Measurements from ENCODE around the gene PTPRN2. TPM values are rescaled to one million over a fixed set of nuclear protein-coding genes. Genes with fewer than 3 reads are reported as not detected.

Gene PTPRN2
- polyA plus RNA-seq, 2 donors: 0.37 to 0.40 TPM

- WGBS, 2 donors: 74 to 78% methylated on average over 28 of the region's 28 CpGs
- Histone ChIP-seq H3K9me3 (ENCODE audit: control insufficient read depth in 2 of 2, insufficient read depth in 1 of 2, low read depth in 1 of 2, low read length in 1 of 2) (peaks cover 2 to 4% of the 10 kb centered on the region in 2 donors), H3K4me1 (ENCODE audit: control insufficient read depth in 2 of 2, insufficient read depth in 2 of 2, low read length in 1 of 2) (no peaks in the 10 kb centered on the region)
These were observed 772.5 kb downstream of the PTPRN2 start for GRCh38 chr7:157814931-157815705.

GRCh38 chr7:157813741-157814661 is 773.6 kb downstream of the PTPRN2 start:
- H3K27ac ChIP-seq (ENCODE audit: low read depth in 2 of 2, low read length in 1 of 2): no peak overlapping the region
- H3K36me3 ChIP-seq (ENCODE audit: control insufficient read depth in 2 of 2, insufficient read depth in 2 of 2, low read length in 1 of 2): no peaks in the 10 kb centered on the region
- no peaks in the 10 kb centered on the region for H3K27me3 ChIP-seq (ENCODE audit: control insufficient read depth in 1 of 2, insufficient read depth in 2 of 2, low read length in 2 of 2)
- 85 to 90% methylated on average over 46 of the region's 46 CpGs for WGBS, 2 donors
- H3K4me1 ChIP-seq (ENCODE audit: control insufficient read depth in 2 of 2, insufficient read depth in 2 of 2, low read length in 1 of 2): no peaks in the 10 kb centered on the region
- peaks cover 0 to 2% of the 10 kb centered on the region in 2 donors for H3K9me3 ChIP-seq (ENCODE audit: control insufficient read depth in 2 of 2, insufficient read depth in 1 of 2, low read depth in 1 of 2, low read length in 1 of 2)
- no peak overlapping the region for H3K4me3 ChIP-seq (ENCODE audit: low read depth in 1 of 2, low read length in 2 of 2)

More at GRCh38 chr7:157814931-157815705, 772.5 kb downstream of the PTPRN2 start:
- Histone ChIP-seq H3K4me3 (ENCODE audit: low read depth in 1 of 2, low read length in 2 of 2) (no peak overlapping the region), H3K27me3 (ENCODE audit: control insufficient read depth in 1 of 2, insufficient read depth in 2 of 2, low read length in 2 of 2) (no peaks in the 10 kb centered on the region), H3K36me3 (ENCODE audit: control insufficient read depth in 2 of 2, insufficient read depth in 2 of 2, low read length in 1 of 2) (no peaks in the 10 kb centered on the region), H3K27ac (ENCODE audit: low read depth in 2 of 2, low read length in 1 of 2) (no peak overlapping the region)

- Histone ChIP-seq H3K9me3 (ENCODE audit: control insufficient read depth in 2 of 2, insufficient read depth in 1 of 2, low read depth in 1 of 2, low read length in 1 of 2) (peaks cover 0 to 2% of the 10 kb centered on the region in 2 donors), H3K27me3 (ENCODE audit: control insufficient read depth in 1 of 2, insufficient read depth in 2 of 2, low read length in 2 of 2) (no peaks in the 10 kb centered on the region), H3K4me3 (ENCODE audit: low read depth in 1 of 2, low read length in 2 of 2) (no peak overlapping the region), H3K27ac (ENCODE audit: low read depth in 2 of 2, low read length in 1 of 2) (no peak overlapping the region), H3K36me3 (ENCODE audit: control insufficient read depth in 2 of 2, insufficient read depth in 2 of 2, low read length in 1 of 2) (no peaks in the 10 kb centered on the region), H3K4me1 (ENCODE audit: control insufficient read depth in 2 of 2, insufficient read depth in 2 of 2, low read length in 1 of 2) (no peaks in the 10 kb centered on the region)
- 93 to 94% methylated on average over 17 of the region's 17 CpGs for WGBS, 2 donors
These were observed 774.6 kb downstream of the PTPRN2 start for GRCh38 chr7:157813053-157813452.

GRCh38 chr7:157811946-157812345 is 775.7 kb downstream of the PTPRN2 start:
- no peak overlapping the region for H3K27ac ChIP-seq (ENCODE audit: low read depth in 2 of 2, low read length in 1 of 2)
- WGBS, 2 donors: 88 to 93% methylated on average over 16 of the region's 16 CpGs

GRCh38 chr7:157809863-157810851 is 777.5 kb downstream of the PTPRN2 start:
- Histone ChIP-seq H3K36me3 (ENCODE audit: control insufficient read depth in 2 of 2, insufficient read depth in 2 of 2, low read length in 1 of 2) (no peaks in the 10 kb centered on the region), H3K4me1 (ENCODE audit: control insufficient read depth in 2 of 2, insufficient read depth in 2 of 2, low read length in 1 of 2) (no peaks in the 10 kb centered on the region), H3K4me3 (ENCODE audit: low read depth in 1 of 2, low read length in 2 of 2) (no peak overlapping the region), H3K9me3 (ENCODE audit: control insufficient read depth in 2 of 2, insufficient read depth in 1 of 2, low read depth in 1 of 2, low read length in 1 of 2) (peaks cover 0 to 2% of the 10 kb centered on the region in 2 donors), H3K27me3 (ENCODE audit: control insufficient read depth in 1 of 2, insufficient read depth in 2 of 2, low read length in 2 of 2) (no peaks in the 10 kb centered on the region), H3K27ac (ENCODE audit: low read depth in 2 of 2, low read length in 1 of 2) (no peak overlapping the region)
- 94 to 96% methylated on average over 43 to 55 of the region's 55 CpGs for WGBS, 2 donors

More at GRCh38 chr7:157811946-157812345, 775.7 kb downstream of the PTPRN2 start:
- no peaks in the 10 kb centered on the region for H3K27me3 ChIP-seq (ENCODE audit: control insufficient read depth in 1 of 2, insufficient read depth in 2 of 2, low read length in 2 of 2)
- no peaks in the 10 kb centered on the region for H3K36me3 ChIP-seq (ENCODE audit: control insufficient read depth in 2 of 2, insufficient read depth in 2 of 2, low read length in 1 of 2)
- no peak overlapping the region for H3K4me3 ChIP-seq (ENCODE audit: low read depth in 1 of 2, low read length in 2 of 2)
- no peaks in the 10 kb centered on the region for H3K4me1 ChIP-seq (ENCODE audit: control insufficient read depth in 2 of 2, insufficient read depth in 2 of 2, low read length in 1 of 2)
- peaks cover 0 to 2% of the 10 kb centered on the region in 2 donors for H3K9me3 ChIP-seq (ENCODE audit: control insufficient read depth in 2 of 2, insufficient read depth in 1 of 2, low read depth in 1 of 2, low read length in 1 of 2)

- H3K9me3 ChIP-seq (ENCODE audit: control insufficient read depth in 2 of 2, insufficient read depth in 1 of 2, low read depth in 1 of 2, low read length in 1 of 2): no peaks in the 10 kb centered on the region
- no peak overlapping the region for H3K27ac ChIP-seq (ENCODE audit: low read depth in 2 of 2, low read length in 1 of 2)
- WGBS, 2 donors: 94 to 95% methylated on average over 35 of the region's 35 CpGs
- no peak overlapping the region for H3K4me3 ChIP-seq (ENCODE audit: low read depth in 1 of 2, low read length in 2 of 2)
- H3K4me1 ChIP-seq (ENCODE audit: control insufficient read depth in 2 of 2, insufficient read depth in 2 of 2, low read length in 1 of 2): no peaks in the 10 kb centered on the region
- no peaks in the 10 kb centered on the region for H3K27me3 ChIP-seq (ENCODE audit: control insufficient read depth in 1 of 2, insufficient read depth in 2 of 2, low read length in 2 of 2)
- H3K36me3 ChIP-seq (ENCODE audit: control insufficient read depth in 2 of 2, insufficient read depth in 2 of 2, low read length in 1 of 2): no peaks in the 10 kb centered on the region
These were observed 778.3 kb downstream of the PTPRN2 start for GRCh38 chr7:157809154-157809862.

GRCh38 chr7:157808042-157808441 is 779.6 kb downstream of the PTPRN2 start:
- Histone ChIP-seq H3K27ac (ENCODE audit: low read depth in 2 of 2, low read length in 1 of 2) (no peak overlapping the region), H3K9me3 (ENCODE audit: control insufficient read depth in 2 of 2, insufficient read depth in 1 of 2, low read depth in 1 of 2, low read length in 1 of 2) (no peaks in the 10 kb centered on the region), H3K4me1 (ENCODE audit: control insufficient read depth in 2 of 2, insufficient read depth in 2 of 2, low read length in 1 of 2) (no peaks in the 10 kb centered on the region), H3K27me3 (ENCODE audit: control insufficient read depth in 1 of 2, insufficient read depth in 2 of 2, low read length in 2 of 2) (no peaks in the 10 kb centered on the region), H3K4me3 (ENCODE audit: low read depth in 1 of 2, low read length in 2 of 2) (no peak overlapping the region), H3K36me3 (ENCODE audit: control insufficient read depth in 2 of 2, insufficient read depth in 2 of 2, low read length in 1 of 2) (no peaks in the 10 kb centered on the region)
- WGBS, 2 donors: 91 to 93% methylated on average over 9 of the region's 9 CpGs

- H3K27me3 ChIP-seq (ENCODE audit: control insufficient read depth in 1 of 2, insufficient read depth in 2 of 2, low read length in 2 of 2): no peaks in the 10 kb centered on the region
- H3K4me3 ChIP-seq (ENCODE audit: low read depth in 1 of 2, low read length in 2 of 2): no peak overlapping the region
- no peaks in the 10 kb centered on the region for H3K4me1 ChIP-seq (ENCODE audit: control insufficient read depth in 2 of 2, insufficient read depth in 2 of 2, low read length in 1 of 2)
- WGBS, 2 donors: 63 to 65% methylated on average over 4 of the region's 4 CpGs
- H3K36me3 ChIP-seq (ENCODE audit: control insufficient read depth in 2 of 2, insufficient read depth in 2 of 2, low read length in 1 of 2): no peaks in the 10 kb centered on the region
- H3K27ac ChIP-seq (ENCODE audit: low read depth in 2 of 2, low read length in 1 of 2): no peak overlapping the region
- no peaks in the 10 kb centered on the region for H3K9me3 ChIP-seq (ENCODE audit: control insufficient read depth in 2 of 2, insufficient read depth in 1 of 2, low read depth in 1 of 2, low read length in 1 of 2)
These were observed 780.1 kb downstream of the PTPRN2 start for GRCh38 chr7:157807510-157807909.
